D721Med (cell line): ENCODE measurements around the gene ANK3.

Source experiments
- DNase-seq: peaks from one replicate; pipeline ENCODE4 v3.0.0; 2011; ENCODE audit warnings: low spot score; ENCODE audit not compliant: insufficient read length
- FAIRE-seq: peaks from 2 replicates; lab custom pipeline; 2011; peaks lifted over from hg19 to GRCh38; lab: Jason Lieb, UNC
- TF ChIP-seq, protein P1 (sequence below): IDR thresholded peaks from 2 replicates; pipeline ENCODE4 v1.5.1; 2012; ENCODE audit warnings: mild to moderate bottlenecking, control low read depth; ENCODE audit not compliant: insufficient read depth; ENCODE audit errors: missing control alignments

Gene ANK3

DNA sequence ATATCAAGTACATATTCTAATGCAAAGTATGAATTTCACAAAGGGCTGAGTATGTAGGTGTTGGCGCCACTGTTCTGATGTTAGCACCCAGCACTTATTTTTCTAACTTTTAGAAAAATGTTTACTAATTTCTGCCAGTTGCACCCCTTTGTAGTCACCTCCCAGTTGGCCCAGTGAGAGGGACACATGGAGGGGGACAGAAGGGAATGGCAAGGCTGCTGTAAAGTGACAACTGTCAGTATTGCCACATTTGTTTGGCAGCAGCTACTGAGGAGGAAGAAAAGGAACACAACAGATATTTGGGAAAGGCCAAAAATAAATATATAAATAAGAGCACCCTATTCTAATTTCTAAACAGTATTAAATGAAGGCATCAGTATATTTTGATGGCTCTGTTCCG, 57.3 kb downstream of the ANK3 start:
- no peak for FAIRE-seq
- TF ChIP-seq, protein P1, sequence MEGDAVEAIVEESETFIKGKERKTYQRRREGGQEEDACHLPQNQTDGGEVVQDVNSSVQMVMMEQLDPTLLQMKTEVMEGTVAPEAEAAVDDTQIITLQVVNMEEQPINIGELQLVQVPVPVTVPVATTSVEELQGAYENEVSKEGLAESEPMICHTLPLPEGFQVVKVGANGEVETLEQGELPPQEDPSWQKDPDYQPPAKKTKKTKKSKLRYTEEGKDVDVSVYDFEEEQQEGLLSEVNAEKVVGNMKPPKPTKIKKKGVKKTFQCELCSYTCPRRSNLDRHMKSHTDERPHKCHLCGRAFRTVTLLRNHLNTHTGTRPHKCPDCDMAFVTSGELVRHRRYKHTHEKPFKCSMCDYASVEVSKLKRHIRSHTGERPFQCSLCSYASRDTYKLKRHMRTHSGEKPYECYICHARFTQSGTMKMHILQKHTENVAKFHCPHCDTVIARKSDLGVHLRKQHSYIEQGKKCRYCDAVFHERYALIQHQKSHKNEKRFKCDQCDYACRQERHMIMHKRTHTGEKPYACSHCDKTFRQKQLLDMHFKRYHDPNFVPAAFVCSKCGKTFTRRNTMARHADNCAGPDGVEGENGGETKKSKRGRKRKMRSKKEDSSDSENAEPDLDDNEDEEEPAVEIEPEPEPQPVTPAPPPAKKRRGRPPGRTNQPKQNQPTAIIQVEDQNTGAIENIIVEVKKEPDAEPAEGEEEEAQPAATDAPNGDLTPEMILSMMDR, result no peak
- no peak for DNase-seq

- DNase-seq, result no peak
- TF ChIP-seq, protein P1, result no peak
- FAIRE-seq, result no peak
These were observed 57.8 kb downstream of the ANK3 start for GRCh38 chr10:60331886-60332285.

GRCh38 chr10:60323162-60323561, 66.5 kb downstream of the ANK3 start:
- FAIRE-seq, result no peak

GRCh38 chr10:60320666-60321065, 69.0 kb downstream of the ANK3 start:
- FAIRE-seq (no peak), DNase-seq (no peak)
- TF ChIP-seq, protein P1, result no peak

More at GRCh38 chr10:60323162-60323561, 66.5 kb downstream of the ANK3 start:
- TF ChIP-seq, protein P1, result no peak
- no peak for DNase-seq

DNA sequence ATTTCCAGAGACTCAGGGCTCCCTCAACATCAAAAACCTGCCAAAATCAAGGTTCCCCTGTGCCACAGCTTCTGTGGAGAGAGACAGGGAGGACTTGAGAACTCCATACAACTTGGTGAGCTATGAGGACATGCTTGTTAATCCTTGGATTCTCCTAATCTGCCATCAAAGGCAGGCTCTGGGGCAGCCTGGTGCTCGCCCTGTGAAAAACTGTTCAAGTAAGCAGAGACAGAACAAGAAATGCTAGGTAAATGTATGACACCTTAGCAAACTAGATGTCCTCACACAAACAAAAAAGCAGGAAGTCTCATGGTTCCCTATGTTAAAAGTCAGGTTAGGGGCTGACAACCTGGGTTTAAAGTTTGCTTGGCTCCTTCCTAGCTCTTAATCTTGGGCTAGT, 73.6 kb downstream of the ANK3 start:
- FAIRE-seq (no peak), DNase-seq (no peak)
- TF ChIP-seq, protein P1, result no peak

DNA sequence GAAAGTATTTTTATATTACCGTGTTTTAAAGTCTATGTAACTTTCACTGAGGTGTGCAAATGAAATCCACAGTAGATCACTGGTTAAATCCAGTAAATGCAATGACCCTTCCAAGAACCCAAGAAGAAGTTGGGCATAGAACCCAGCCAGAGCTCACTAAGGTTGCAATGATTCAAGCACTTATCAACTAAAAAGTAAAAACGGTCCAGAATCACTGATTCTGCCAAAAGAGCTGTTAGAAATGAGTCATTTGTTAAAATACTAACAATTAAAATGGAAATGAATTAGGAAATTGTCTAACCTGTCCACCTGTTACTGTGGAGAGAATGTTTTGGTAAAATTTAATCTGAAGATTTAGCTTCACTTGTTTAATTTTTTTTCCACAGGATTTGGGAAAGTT, 74.4 kb downstream of the ANK3 start:
- no peak for DNase-seq
- TF ChIP-seq, protein P1, result no peak
- no peak for FAIRE-seq

DNA sequence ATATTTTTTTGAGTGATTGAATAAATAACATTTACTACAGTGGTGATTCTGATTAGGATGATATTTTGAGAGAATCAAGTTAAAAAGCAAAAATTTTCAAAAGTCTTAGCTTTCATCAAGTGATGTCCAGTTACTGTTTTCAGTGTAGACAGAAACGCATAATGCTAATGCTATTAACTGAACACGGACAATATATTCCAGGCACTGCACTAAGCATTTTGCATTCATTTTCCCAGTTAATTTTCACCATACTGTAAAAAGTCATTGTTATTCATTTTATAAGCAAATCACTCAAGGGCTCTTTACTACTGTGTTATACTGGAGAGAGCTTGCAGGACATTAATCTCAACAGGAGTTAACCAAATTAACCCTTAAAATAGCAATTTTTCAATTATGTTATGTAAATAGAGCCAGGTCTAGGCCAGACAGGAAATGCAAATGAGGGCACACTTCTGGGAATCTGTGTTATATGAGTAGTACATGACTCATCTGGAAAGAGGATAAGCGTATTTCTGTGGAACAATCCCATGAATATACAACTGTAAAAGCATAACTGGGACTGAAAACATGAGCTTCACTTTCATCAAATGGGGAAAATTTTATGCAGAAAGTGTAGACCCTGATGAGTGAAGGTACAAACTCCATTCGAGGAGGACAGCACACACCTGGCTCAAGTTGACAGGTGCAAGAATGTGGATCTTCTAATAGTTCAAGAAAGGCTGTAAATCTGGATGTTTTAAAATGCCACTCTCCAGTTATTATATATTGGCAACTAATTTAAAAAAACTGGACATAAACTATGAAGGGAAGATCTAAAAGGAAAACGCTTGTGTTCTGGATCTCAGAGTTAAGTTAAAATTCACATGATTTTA, 75.4 kb downstream of the ANK3 start:
- FAIRE-seq (no peak), DNase-seq (no peak)
- TF ChIP-seq, protein P1, result no peak
